Measurements from ENCODE around the gene C14orf119.

Gene C14orf119, protein sequence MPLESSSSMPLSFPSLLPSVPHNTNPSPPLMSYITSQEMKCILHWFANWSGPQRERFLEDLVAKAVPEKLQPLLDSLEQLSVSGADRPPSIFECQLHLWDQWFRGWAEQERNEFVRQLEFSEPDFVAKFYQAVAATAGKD

DNA sequence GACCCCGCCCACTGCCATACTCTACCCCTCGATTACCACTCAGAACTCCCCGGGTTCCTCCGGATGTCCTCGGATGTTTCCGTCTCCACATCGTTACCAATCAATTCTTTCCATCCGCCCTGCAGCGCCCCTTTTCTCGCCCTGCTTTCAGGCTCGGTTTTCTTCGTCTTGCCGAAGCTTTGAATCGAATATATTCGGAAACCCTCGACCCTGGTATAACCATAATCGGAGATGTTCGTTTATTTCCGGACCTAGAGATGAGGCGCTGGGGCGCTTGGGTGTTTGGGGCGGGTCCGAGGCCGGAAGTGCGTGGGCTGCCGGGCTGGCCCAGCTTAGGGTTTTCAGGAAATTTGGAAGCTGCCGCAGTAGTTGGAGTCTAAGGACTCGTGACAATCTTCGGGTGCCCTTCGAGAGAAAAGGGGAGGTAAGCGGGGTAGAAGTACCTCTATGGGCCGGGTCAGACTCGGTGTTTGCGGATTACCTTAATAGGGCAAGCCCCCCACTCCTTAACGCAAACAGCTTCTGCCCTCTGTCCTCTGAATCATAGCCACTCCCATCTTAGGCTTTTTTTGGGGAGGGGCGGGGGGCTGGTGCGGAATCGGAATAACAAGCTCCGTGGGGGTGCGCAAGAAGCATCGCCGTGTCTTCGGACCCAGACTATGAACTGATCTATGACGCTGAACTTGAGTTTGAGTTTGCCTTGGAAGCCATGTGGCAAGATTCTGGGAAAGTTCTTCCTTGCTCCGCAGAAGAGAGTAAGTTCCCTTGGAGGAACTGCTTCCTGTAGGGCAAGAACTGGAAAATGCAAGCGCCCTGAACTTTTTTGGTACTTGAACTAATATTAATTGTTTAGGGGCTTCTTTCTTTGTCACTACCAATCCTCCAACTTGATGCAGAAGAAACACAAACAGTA is at the start of gene C14orf119:
C14orf119 (plus strand) TSS at position 310 of the 913 bp plus-strand sequence. CDS start 2,154 bp downstream, outside the sequence.
- DNase-seq (ENCODE audit: low read depth), result peak; percentile 99

DNA sequence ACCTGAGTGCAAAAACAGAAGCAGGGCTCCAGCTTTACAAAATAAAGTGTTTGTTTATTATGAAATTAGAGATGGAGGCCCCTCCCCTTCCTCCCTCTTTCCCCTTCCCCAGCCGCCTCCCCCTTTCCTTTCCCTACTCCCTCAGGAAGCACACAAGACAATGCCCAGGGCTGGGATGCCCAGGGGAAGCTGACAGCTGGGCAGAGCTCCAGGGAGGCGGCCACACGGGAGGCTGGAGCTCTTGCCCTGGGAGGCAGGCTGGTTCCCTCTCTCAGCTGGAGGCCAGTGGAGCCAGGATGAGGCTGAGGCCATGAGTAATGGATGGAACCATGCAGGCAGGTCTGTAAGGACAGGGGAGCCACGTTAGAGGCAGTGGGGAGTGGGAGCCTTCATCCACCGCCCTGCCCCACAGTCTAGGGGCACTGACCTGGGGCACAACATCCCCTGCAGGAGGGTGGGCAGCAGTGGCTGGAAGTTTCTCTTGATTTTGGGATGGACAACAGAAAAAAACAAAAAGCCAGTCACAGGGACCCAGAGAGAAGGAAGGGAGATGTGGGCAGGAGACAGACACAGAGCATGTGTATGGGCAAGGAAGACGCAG is 48.2 kb upstream of the C14orf119 start:
- DNase-seq (ENCODE audit: low read depth), result peak; percentile 7

DNA sequence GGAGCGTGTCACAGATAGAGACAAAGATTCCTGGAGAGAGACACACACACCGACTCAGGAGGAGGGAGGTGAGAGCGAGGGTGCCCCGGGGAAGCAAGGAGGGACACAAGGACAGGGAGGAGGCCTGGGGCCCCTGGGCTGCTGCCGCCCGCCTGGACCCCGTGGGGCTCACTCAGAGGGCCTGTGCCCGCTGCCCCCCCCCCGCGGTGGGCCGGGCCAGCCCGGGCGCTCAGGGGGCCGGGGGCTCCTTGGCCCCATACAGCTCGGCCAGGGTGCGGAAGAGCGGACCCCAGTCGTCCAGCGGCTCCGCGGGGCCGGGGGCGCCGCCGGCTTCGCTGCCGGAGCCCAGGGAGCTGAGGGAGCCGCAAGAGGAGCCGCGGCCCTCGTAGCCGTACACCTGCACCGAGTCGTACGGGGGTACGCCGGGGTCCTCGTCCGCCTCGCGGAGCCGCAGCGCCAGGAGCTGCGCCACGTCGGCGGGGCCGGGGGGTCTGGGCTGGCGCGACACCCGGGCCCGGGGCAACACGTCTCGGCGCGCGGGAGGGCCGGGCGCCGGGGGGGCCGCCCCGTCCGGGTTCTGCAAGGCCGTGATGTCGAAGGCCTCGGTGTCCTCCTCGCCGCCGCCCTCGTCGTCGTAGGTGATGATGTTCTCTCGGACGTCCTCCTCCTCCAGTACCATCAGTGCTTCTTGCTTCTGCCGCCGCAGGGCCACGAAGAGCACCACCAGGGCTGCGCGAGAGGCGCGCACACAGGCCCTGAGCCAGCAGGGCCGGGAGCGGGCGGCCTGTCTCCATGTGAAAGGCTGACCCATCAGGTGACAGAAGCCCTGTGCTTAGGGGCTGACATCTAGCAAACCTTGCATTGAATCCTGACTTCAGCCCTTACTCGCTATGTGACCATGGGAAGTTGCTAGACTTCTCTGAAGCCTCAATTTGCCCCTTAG is 47.3 kb upstream of the C14orf119 start:
- DNase-seq (ENCODE audit: low read depth), result no peak

- DNase-seq (ENCODE audit: low read depth), result no peak
Measured at GRCh38 chr14:23049011-23049410, 46.3 kb upstream of the C14orf119 start.

DNA sequence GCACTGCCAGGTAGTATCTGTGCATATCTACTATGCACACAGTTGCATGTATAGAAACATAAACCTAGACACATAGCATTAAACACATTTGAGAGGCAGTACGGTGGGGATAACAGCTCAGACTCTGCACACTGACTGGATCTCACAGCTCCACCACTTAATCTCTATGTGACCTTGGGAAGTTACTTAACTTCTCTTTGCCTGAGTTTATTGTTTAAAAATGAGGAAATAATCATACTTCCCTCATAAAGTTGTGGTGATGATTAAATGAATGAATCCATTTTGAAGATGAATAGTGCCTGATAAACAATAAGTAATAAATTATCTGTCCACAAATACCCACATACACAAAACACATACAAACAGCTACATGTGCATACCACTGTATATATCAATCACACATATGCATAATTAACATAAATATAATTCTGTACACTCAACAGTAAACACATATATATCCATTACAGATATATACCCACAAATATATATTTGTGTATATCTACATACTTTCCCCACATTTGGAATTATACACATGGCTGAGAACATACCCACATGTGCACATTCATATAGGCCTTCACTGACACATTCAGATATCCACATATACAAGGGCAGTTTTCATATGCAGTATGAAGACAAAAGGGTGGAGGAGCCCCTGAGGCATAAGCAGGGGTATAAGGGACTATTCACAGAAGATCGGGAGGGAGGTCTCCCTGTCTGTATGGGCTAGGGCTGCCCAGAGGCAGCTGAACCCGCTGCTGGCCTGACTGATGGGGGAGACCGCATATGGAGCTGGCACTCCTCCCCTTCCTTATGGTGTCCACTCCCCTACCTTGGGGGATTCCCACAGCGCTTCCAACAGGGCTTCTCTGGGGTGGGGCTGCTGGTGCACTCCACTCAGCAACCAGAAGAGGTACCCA is 43.9 kb upstream of the C14orf119 start:
- peak; percentile 37 for DNase-seq (ENCODE audit: low read depth)

GRCh38 chr14:23052182-23052623 is 43.1 kb upstream of the C14orf119 start:
- peak; percentile 71 for DNase-seq (ENCODE audit: low read depth)

- DNase-seq (ENCODE audit: low read depth), result no peak
Measured at GRCh38 chr14:23052671-23053070, 42.6 kb upstream of the C14orf119 start.

- no peak for DNase-seq (ENCODE audit: low read depth)
Measured at GRCh38 chr14:23053426-23053825, 41.9 kb upstream of the C14orf119 start.

DNA sequence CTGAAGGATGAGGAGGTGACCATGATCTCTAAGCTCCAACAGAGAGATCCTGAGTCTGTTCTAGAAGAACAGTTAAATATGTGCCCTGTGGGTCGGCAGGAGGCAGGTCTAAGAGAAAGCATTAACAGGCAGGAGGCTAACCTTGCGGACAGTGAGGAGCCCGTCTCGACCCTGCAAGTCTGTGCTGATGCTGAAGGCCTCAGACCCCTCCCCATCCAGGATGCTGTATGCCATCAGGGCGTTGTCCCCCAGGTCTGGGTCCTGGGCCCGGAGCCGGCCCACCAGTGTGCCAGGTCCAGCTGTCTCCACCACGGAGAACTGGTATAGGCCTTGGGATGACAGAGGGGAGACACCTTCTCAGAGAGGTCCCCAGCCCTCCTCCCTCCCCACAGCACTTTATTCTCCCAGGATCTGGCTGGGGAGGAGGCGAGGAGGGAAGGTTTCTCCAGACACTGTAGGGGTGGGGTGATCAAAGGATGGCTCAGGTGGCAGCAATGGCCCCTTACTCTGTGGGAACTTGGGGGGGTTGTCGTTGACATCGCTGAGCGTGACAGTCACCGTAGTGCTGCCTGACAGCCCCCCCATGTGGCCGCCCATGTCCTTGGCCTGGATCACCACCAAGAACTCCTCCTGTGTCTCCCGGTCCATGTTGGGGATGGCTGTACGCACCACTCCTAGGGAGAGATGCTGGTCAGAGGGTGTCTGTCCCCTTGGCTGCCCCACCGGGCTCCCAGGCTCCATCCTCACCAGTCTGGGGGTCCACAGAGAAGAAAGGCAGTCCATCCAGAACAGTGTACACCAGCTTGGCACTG is 41.1 kb upstream of the C14orf119 start:
- no peak for DNase-seq (ENCODE audit: low read depth)

DNA sequence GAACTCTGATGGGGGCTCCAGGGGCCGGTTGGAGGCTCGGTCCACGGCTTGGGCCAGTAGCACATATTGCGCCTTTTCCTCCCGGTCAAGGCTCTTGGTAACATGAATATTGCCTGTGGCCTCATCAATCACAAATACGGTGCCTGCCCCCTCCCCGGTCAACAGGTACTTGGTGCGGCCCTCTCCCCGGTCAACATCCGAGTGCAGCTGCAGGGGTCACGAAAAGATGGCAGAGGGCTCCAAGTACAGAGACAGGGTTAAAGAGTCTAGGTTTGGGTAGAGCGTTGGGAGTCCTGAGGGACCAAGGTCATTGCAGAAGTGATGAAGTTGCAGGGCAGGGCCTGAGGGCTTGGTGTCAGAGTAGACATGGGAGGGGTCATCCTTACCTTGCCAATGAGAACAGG is 40.2 kb upstream of the C14orf119 start:
- DNase-seq (ENCODE audit: low read depth), result no peak

DNA sequence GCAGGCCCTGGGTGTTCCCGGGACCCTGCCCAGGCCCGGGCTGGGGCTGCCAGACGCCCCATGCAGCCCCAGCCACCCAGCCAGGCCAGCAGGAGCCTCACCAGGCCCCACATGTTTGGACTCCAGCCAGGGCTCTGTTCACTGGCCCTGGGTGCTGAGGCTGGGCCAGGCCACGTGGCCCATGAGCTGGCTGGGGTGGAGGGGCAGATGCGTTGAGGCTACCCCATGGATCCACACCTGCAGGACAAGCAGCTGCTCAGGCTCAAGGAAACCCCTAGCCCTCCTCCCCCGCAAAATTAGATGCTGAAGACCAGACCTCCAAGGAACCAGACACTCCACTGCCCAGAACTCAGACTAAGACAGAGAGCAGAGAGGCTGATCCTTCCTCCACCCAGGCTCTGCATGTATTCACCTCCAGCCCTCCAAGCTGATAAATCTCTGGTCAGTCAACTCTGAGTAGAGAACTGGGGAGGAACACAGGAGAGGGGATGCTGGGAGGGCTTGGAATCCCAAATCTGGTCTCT is 39.6 kb upstream of the C14orf119 start:
- peak; percentile 63 for DNase-seq (ENCODE audit: low read depth)

GRCh38 chr14:23056145-23056955 is 39.0 kb upstream of the C14orf119 start:
- DNase-seq (ENCODE audit: low read depth), result peak; percentile 57

- DNase-seq (ENCODE audit: low read depth), result peak; percentile 59
Measured at GRCh38 chr14:23056956-23057756, 38.1 kb upstream of the C14orf119 start, which contains the start of gene CDH24. Gene CDH24 (minus strand): TSS chr14:23057520. CDS start chr14:23055733, 1,787 bp downstream.

DNA sequence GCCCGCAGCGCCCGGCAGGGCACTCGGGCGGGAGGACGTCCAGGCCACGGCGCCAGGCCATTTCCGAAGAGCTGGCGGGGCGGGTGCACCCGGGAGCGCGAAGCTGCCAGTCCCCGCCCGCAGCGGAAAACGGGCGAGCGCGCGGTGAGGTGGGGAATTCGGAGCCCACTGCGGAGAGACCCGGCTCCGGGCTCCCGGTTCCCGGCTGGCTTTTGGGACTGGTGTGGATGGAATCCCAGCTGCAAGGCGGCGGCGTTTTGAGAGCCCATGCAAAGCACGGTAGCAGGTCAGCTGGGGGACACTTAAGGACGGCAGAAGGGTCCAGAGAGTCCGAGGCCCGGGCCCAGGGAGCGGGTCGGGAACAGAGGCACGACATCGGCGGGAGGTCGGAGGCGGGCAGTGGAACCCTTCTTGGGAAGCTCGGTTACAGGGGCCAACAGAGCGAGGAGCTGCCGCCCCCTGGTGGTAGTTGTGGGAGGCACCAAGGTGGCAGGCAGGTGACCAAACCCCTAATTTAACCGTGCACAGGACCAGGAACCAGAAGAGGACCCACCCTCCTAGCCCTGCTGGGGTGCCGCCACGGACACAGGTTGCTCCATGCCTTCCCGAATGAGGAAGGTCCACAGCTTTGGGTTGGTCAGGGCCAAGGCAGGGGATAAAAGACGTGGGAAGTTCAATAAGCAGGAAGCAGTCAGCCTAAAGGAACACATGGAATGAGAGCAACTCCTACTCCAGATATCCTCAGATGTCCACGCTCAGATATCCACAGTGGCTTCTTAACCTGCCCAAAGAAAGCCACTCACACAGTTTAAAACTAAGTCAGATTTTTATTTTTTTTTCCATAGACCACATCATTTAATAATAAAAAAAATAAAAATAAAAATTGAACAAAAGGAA is 37.3 kb upstream of the C14orf119 start:
- peak; percentile 68 for DNase-seq (ENCODE audit: low read depth)

DNA sequence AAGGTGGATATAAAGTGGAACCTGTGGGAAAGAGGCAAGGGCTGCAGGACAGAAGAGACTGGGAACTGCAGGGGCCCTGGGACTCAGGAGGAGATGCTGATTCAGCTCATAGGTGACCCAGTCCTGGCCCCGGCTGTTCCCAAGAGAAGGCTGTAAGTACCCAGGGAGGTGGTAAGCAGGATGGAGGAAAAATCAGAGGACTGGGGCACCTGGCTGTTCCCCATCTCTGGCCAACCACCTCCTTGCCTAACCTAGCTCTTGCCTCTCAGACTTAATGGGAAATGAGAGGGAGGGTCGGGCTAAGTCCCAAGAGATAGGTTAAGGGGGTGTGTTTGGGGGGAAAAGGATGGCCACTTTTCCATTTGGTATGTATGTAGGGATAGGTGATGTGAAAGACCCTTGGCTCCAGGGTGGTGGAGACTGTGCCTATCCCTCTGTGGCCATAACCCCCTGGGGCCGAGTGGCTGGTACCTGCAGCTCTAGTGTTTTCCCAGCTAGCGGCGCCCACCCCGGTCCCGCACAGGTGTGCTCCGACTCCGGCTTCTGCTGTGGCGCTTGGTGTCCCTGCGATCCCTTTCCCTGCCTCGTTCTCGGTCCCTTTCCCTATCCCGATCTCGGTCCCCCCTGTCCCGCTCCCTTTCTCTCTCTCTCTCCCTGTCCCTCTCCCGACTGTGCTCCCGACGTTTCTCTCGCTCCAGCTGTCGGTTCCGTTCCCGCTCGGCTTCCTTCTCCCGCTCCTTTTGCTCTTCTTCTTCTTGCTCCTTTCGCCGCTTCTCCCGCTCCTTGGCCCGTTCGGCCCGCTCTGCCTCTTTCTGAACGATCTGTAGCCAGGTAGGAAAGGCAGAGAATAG is 36.4 kb upstream of the C14orf119 start:
- no peak for DNase-seq (ENCODE audit: low read depth)
